ENCODE results near the gene OR4D10. TPM values are rescaled to one million over a fixed set of nuclear protein-coding genes. Genes with fewer than 3 reads are reported as not detected.

The OR4D10 gene
- total RNA-seq, result not detected in 2 replicates

DNA sequence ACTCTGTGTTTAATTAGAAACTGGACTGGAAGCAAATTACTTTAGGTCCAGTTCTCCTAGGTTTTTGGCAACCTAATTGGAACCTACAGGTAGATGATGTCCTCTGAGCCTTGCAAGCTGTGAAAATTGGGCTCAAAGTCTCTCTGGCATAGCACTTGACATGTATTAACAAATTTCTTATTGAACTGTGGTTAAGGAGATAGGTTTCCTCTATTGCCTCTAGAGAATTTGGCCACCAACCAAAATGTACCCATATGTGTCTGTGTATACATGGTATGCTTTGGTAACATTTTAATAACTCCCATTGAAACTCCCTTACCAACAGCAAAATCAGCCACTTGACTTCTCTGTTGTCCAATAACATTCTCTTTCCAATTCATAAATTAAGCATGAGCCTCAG lies at the start of gene OR4D10:
Gene OR4D10 (plus strand): TSS at position 301 of the 400 bp plus-strand sequence. CDS start 4,115 bp downstream, outside the sequence.

DNA sequence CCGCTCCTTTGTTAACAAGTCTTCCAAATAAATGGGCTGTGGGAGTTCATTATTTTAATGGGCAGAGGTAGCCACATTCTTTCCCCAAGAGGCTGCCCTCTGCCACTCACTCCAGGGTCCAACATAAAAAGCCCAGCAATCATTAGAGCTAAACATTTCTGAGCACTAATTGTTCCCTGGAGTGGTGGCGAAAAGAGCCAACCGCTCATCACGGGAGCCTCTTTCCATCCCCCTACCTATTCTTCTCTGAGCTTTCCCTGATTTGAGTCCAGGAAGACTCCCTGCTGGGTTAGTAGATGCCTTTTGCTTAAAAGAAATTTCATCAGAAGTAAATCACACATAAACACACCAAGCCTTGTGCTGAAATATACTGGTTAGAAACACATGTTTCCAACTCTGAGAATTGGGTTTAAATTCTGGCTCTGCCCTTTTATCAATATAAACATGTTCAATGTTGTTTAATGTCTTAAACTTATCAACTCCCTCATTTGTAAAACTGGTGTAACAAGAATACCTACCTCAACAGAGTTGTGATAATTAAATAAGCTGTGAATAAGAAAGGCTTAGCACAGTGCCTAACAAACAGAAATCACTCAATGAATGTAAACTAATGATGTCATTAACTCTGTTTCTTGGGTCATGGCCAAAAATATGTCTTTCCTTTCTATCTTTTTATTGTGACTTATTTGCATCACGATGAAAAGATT lies 46.6 kb upstream of the OR4D10 start, which contains the start of gene OR5A2:
Gene OR5A2 (minus strand): TSS at position 53 of the 707 bp plus-strand sequence. CDS start 3,460 bp downstream, outside the sequence.

DNA sequence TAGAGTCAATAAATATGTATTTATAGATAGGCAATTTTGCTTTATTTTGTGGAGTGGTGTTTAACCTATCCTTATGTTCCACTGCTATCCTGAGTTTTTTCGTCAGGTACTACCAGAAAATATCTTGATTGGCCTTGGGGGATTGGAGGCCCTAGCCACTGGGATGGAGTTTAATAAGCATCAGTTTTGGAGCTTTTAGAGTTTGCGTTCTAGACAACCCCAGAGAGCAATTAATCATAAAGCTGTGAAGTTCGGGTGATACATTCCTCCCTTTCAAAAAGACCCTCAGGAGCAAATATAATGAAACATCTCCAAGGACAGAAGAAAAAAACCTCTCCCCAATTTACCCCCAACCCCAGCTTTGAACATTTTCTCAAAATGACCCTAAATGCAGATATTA lies 36.9 kb upstream of the OR4D10 start, which contains the start of gene OR5A1:
Gene OR5A1 (plus strand): TSS at position 301 of the 400 bp plus-strand sequence. CDS start 6,700 bp downstream, outside the sequence.

DNA sequence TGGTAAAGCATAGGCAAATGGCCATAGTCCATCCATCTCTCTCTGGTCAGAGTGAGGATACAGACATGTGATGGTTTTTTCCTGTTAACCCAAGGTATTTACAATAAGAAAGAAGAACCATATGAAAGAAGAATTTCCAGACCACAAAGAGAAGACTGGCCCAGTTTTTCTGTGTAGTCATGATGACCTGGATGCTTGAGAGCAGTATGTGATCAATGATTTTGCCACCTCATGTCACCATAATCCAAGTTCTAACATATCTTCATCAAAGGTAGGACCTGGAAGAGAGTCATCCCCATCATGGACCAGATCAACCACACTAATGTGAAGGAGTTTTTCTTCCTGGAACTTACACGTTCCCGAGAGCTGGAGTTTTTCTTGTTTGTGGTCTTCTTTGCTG lies 16.5 kb upstream of the OR4D10 start, which contains the start of gene OR4D6:
Gene OR4D6 (plus strand): TSS at position 301 of the 400 bp plus-strand sequence. CDS start 0 bp downstream, at position 301.

DNA sequence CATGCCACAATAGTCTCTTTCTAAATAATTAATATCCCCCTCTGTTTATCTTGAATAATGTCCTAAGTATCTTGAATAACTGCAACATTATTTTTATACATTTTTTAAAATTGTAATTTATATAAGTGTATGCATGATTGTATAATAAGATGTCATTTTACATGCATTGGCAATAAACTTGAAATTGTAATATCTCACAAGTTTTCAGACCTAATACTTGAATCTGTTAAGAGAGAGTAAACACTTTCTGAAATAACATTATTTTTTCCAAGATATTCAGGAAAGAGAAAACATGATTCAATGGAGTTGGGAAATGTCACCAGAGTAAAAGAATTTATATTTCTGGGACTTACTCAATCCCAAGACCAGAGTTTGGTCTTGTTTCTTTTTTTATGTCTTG lies 30.2 kb downstream of the OR4D10 start, which contains the start of gene OR4D11:
Gene OR4D11 (plus strand): TSS at position 301 of the 400 bp plus-strand sequence. CDS start 0 bp downstream, at position 301.

DNA sequence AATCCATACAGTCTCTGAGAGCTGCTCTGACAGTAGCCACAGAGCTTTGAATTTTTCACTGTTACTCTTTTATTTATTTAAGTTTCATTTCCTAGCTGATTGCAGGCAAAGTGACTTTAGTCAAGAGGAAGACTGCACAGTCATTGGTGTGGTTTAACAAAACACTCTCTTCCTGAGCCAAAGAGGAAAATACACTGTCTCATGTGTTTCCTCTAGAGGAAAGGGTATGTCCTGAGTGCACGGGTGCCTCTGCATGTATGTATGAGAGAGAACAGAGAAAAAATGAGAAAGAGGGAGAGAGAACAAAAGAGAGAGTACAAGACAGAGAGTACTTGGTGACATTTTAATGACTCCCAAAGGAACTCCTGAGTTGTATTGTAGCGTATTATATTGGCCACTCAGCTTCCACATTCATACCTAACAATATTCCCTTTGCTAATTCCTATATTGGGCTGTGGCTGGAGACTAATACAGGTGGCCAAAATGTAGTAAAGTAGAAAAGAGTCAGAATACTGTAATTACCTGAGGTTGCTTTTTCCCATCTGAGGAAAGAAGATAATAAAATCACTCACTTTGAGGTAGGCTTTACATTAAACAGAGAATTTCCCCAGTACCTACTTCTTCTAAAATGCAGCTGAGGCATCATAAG lies 38.0 kb downstream of the OR4D10 start, which contains the start of gene OR4D9:
Gene OR4D9 (plus strand): TSS at position 599 of the 649 bp plus-strand sequence. CDS start 3,374 bp downstream, outside the sequence.

Other genes with a start within 250 kb of the OR4D10 start
- gene OR5AN1, start 114.4 kb upstream of the OR4D10 start, total RNA-seq, result not detected in 2 replicates
- gene OR5A2, start 46.9 kb upstream of the OR4D10 start, total RNA-seq, result not detected in 2 replicates
- gene OR5A1, start 36.8 kb upstream of the OR4D10 start, total RNA-seq, result not detected in 2 replicates
- not detected in 2 replicates for gene OR4D6, start 16.4 kb upstream of the OR4D10 start, total RNA-seq
- not detected in 2 replicates for gene OR4D11, start 30.3 kb downstream of the OR4D10 start, total RNA-seq
- gene OR4D9, start 38.2 kb downstream of the OR4D10 start, total RNA-seq, result not detected in 2 replicates
- 43.4 and 64.6 TPM in 2 replicates for gene OSBP, start 142.5 kb downstream of the OR4D10 start, total RNA-seq
- gene PATL1, start 195.7 kb downstream of the OR4D10 start, total RNA-seq, result 6.8 and 11.9 TPM in 2 replicates
- gene OR10V1, start 240.5 kb downstream of the OR4D10 start, total RNA-seq, result not detected in 2 replicates